HG02571 (cell line): ENCODE data around the gene POMT2.

Source experiments
- ATAC-seq: cut with Tn5 transposase; IDR thresholded peaks from one replicate; pipeline ENCODE4 v1.9.1; 2021; ENCODE audit warnings: mild to moderate bottlenecking, moderate library complexity; ENCODE audit not compliant: unreplicated experiment

Gene POMT2

GRCh38 chr14:77270361-77271112, 50.1 kb downstream of the POMT2 start:
- ATAC-seq: no peak

GRCh38 chr14:77268989-77269600, 51.6 kb downstream of the POMT2 start:
- no peak for ATAC-seq

GRCh38 chr14:77267937-77268699, 52.6 kb downstream of the POMT2 start:
- ATAC-seq: no peak

- ATAC-seq: no peak
These were observed 54.3 kb downstream of the POMT2 start for GRCh38 chr14:77266336-77266735.

- no peak for ATAC-seq
These were observed 54.9 kb downstream of the POMT2 start for GRCh38 chr14:77265561-77266335.

GRCh38 chr14:77265187-77265515, 55.5 kb downstream of the POMT2 start:
- ATAC-seq: no peak

GRCh38 chr14:77264466-77265186, 56.1 kb downstream of the POMT2 start:
- no peak for ATAC-seq

GRCh38 chr14:77260631-77261030, 60.1 kb downstream of the POMT2 start:
- no peak for ATAC-seq

GRCh38 chr14:77260199-77260598, 60.5 kb downstream of the POMT2 start:
- ATAC-seq: no peak

- no peak for ATAC-seq
These were observed 61.5 kb downstream of the POMT2 start for GRCh38 chr14:77259025-77259715.

- no peak for ATAC-seq
These were observed 62.1 kb downstream of the POMT2 start for GRCh38 chr14:77258566-77258965.

GRCh38 chr14:77257700-77258099, 63.0 kb downstream of the POMT2 start:
- ATAC-seq: no peak

- no peak for ATAC-seq
These were observed 64.0 kb downstream of the POMT2 start for GRCh38 chr14:77256694-77257093.

- ATAC-seq: no peak
These were observed 67.1 kb downstream of the POMT2 start for GRCh38 chr14:77253333-77254190.

- no peak for ATAC-seq
These were observed 68.8 kb downstream of the POMT2 start for GRCh38 chr14:77251870-77252269.

GRCh38 chr14:77250927-77251326, 69.8 kb downstream of the POMT2 start:
- ATAC-seq: no peak

GRCh38 chr14:77249286-77249685, 71.4 kb downstream of the POMT2 start:
- ATAC-seq: no peak

- ATAC-seq: no peak
These were observed 72.0 kb downstream of the POMT2 start for GRCh38 chr14:77248666-77249065.

- no peak for ATAC-seq
These were observed 73.9 kb downstream of the POMT2 start for GRCh38 chr14:77246784-77247183.
